ENCODE measurements around the gene CNIH3.

Gene CNIH3

DNA sequence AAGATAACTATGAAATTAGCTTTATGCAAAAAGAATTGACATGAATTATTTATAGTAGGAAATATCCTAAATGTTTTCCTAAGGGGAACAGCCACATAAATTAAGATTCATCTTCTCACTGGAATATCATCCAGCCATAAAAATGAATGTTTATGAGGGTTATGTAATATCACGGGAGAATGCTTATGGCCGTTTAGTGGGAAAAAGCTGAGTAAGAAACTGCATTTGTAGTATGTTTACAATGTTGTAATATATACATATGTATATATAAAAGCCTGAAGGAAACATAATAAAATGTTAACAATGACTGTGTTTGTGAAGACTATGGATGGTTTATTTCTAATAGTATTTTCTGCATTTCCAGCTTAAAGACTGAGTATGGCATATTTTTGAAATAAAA lies 161.1 kb downstream of the CNIH3 start:
- no peak for DNase-seq (ENCODE audit: low spot score)

DNA sequence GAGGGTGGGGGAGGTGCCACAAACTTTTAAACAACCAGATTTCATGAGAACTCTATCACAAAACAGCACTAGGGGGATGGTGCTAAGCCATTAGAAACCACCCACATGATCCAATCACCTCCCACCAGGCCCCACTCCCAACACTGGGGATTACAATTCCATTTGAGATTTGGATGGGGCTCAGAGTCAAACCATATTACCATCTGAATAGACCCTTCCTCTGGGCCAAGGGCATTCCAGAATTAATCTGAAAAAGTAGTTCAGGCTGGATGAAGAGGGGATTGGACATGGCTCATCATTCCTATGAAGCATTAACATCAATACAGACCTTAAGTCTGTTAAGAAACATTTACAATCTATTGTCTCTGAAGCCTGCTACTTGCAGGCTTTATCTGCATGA lies 163.4 kb downstream of the CNIH3 start:
- no peak for DNase-seq (ENCODE audit: low spot score)

DNA sequence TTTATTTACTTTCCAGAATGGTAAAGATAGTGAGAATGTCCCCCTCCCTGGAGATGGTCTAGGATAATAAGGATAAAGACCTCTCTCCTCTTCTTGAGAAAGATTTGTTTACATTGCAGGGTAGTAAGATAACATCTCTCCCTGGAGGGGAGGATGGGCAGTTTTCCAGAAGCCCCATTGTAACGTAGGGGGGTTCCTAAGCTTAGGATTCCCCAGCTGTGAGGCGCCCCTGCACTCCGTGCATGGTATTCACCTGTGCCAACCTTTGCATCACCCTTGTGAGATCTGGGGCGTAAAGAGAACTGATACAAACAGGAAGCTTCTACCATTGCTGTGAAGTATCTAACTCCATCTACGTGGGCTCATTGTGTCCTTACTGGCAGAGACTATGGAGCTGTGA lies 164.6 kb downstream of the CNIH3 start:
- no peak for DNase-seq (ENCODE audit: low spot score)

DNA sequence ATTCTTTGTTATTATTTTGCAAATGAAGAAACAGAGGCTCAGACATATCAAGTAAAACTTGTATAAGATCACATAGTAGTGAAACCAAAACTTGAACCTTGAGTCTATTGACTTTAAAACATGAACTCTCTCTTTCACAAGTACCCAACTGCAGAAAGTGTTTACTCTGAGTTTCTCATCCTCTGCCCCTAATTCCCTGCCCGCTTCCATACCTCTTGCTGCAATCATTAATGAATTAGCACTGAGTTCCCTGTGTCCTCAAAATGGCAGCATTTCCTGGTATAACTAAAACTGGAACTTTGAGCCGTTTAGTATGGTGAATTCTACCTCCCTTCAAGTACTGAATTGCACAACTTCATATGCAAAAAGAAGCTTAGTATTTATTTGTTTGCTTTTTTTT lies 165.7 kb downstream of the CNIH3 start:
- no peak for DNase-seq (ENCODE audit: low spot score)

DNA sequence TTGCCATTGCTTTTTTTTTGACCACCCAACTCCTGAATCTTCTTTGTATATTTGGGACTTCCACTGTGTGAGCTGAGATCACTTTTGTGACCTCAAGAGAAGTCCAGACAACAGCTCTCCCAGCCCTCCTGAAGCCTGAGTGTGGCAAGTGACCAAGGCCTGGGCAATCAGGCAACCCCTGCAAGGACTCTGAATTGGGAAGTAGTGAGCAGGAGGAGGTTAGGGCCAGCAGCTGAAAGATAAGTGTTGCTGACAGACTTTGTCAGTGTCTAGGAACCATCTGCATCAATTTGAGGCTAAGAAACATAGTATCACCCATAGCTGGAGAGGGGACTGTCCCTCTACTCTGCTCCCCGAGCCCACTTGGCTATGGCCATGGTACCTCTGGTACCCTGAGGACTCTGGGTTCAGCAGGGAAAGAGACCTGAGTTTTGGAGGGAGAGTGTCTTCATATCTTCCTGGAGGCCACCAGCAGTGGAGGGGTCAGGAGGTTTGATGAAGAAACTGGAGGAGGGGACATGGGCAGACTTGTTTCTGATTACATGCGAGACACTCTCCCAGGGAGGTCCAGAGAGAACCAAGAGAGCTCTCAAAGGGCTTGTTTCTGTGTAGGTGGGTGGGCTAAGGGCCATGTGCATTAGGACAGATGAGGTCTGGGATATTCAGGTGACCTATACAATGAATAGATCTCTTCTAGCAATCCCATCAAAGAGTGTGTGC lies 166.3 kb downstream of the CNIH3 start:
- no peak for DNase-seq (ENCODE audit: low spot score)

DNA sequence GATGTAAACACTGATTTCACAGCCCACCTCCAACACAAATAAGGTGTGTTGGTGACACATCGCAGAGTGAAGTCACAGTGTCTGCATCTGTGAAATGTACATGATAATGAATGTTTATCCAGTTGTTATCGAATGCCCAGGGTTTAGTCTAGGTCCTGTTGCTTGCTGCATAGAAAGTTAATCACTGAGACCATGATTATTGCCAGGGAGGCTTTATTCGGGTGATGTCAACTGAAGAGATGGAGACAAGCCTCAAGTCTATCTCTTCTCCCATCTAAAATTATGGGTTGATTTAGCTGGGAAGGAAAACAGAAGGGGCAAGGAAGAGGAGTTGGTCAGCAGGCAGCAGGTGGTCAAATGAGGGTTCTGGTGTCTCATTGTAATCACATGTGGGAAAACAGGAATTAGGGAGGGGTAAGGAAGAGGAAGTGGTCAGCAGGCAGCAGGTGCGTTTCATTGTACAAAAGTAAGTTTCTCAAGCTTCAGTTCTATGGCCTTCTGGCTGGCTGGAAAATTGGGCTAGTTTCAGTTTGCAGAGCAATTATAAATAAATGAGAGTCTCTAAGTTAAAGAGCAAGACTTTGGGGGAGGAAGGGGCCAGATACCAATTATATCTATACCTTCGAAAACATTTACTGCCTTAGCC lies 167.0 kb downstream of the CNIH3 start:
- DNase-seq (ENCODE audit: low spot score): no peak

DNA sequence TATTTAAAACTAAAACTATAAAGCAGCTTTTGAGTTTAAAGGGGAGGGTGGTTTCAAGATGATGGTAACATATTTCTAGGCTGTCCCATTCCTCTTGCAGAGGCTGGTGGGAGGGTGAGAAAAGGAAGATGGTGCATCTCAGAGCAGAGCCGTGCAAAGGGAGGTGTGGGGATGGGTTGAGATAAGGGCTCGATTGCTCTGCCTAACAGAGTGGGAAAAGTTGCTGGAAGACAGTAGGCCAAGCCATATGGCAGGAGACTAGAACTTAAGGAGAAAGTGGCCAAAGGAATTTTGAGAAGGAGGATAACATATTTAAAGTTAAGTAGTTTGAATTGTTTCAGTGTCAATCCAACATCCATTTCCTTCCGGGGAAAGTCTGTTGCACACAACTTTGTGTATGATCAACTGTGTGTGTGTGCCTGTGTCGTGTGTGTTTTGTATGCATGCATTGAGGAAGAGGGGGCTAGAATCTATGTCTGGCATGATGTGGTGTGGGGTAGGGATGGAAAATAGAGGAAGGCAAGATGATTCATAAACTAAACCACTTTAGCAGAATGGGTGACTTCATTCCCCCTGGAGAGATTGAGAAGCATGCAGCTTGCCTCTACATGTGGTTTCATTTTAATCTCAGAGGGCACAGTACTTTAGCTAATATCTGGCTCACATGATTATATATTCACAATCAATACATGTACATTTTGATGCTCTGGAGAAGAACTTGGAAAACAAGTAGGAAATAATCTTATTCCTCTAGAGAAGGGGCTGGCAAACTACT lies 168.3 kb downstream of the CNIH3 start:
- no peak for DNase-seq (ENCODE audit: low spot score)

DNA sequence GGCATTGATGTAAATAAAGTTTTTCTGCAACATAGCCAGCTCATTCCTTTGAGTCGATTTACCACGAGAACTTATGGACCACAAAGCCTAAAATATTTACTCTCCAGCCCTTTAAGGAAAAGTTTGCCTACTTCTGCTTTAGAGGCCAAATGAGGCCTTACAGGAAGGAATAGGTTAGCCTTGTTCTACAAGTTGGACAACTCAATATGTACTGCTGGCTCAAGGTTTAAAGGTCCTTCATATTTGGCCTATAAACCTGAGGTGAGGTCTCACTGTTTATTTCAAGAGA lies 168.9 kb downstream of the CNIH3 start:
- DNase-seq (ENCODE audit: low spot score): no peak

DNA sequence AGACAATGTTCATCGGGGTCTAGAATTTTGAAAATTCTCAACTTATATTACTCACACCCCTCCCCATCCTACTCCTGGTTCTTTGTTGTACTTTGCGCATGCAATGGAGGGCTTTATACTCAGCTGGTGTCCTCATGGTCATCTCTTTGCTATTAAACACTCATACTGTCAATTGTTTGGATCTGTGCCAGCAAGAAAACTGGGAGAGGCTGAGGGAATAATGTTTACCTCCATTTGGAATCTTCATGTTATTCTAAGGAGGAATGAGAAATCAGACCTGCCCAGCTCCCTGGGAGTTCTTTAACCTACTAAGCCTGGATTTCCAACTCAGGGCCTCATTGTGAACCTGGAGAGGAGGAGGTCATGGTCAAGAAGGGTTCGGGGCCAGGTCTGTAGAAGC lies 169.5 kb downstream of the CNIH3 start:
- DNase-seq (ENCODE audit: low spot score): no peak

DNA sequence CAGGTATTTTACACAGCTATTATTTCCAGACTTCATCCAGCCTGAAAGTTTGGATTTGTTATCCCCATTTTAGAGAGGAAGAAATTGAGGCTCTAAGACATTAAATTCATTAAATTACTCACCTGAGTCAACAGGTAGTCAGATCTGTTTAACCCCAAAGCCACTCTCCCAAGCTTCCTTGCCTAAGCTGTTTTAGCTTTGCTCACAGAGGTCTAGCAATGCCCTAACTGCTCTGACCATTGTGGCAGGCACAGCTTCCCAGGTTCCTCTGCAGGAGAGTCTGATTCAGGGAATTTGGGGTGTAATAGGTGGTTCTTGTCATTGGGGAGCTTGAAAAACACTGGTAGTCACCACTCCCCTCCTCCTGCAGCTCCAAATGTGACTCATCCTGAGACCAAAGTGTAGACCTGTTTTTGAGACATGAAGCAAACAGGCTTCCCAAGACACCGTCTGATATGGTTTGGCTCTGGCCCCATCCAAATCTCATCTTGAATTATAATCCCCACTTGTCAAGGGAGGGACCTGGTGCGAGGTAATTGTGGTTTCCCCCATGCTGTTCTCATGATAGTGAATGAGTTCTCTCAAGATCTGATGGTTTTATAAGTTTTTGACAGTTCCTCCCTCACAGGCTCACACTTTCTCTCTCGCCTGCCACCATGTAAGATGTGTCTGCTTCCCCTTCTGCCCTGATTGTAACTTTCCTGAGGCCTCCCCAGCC lies 170.6 kb downstream of the CNIH3 start:
- DNase-seq (ENCODE audit: low spot score): no peak

DNA sequence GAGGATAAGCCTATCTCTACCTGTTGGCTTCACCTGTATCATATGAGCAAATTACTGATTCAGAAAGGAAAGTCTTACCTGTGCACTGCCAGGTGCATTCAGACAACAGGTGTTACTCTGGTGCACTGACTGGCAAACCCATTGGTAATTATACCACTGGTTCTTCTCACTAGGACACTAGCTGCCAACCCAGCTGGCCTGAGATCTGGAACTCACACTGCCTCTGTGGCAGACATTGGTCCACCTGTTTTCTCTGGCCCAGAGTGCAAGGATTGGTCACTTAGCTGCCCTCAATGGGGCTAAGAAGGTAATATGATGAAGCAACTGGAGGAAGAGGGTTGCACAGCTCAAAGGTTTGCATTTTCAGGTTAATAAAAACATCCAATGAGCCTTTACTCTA lies 173.2 kb downstream of the CNIH3 start:
- DNase-seq (ENCODE audit: low spot score): no peak

All from HuH-7 (cell line).